ENCODE measurements around the gene TPK1.

TPK1 gene

GRCh38 chr7:144474800-144475615 is 360.8 kb downstream of the TPK1 start:
- DNase-seq (no peak), ATAC-seq (no peak)
- H3K9me3 Mint-ChIP-seq: no peaks in the 10 kb centered on the region
- no peaks in the 10 kb centered on the region for H3K27me3 Mint-ChIP-seq
- H3K27ac Mint-ChIP-seq: no peak overlapping the region
- H3K4me1 Mint-ChIP-seq: no peaks in the 10 kb centered on the region
- H3K4me3 Mint-ChIP-seq: no peak overlapping the region
- H3K36me3 Mint-ChIP-seq (ENCODE audit: low read depth): no peaks in the 10 kb centered on the region

- peaks cover 2% of the 10 kb centered on the region for H3K36me3 Mint-ChIP-seq (ENCODE audit: low read depth)
- ATAC-seq (no peak), DNase-seq (no peak)
- H3K4me1 Mint-ChIP-seq: no peaks in the 10 kb centered on the region
- H3K9me3 Mint-ChIP-seq: no peaks in the 10 kb centered on the region
- no peak overlapping the region for H3K27ac Mint-ChIP-seq
- no peak overlapping the region for H3K4me3 Mint-ChIP-seq
- no peaks in the 10 kb centered on the region for H3K27me3 Mint-ChIP-seq
Measured at GRCh38 chr7:144474363-144474762, 361.5 kb downstream of the TPK1 start.

- no peak overlapping the region for H3K4me3 Mint-ChIP-seq
- DNase-seq: no peak
- no peaks in the 10 kb centered on the region for H3K27me3 Mint-ChIP-seq
- no peak overlapping the region for H3K27ac Mint-ChIP-seq
- H3K36me3 Mint-ChIP-seq (ENCODE audit: low read depth): peaks cover 5% of the 10 kb centered on the region
- peaks cover under 1% of the 10 kb centered on the region for H3K9me3 Mint-ChIP-seq
- ATAC-seq: no peak
- no peaks in the 10 kb centered on the region for H3K4me1 Mint-ChIP-seq
Measured at GRCh38 chr7:144473908-144474307, 361.9 kb downstream of the TPK1 start.

GRCh38 chr7:144470078-144470477 is 365.8 kb downstream of the TPK1 start:
- H3K36me3 Mint-ChIP-seq (ENCODE audit: low read depth): peaks cover 17% of the 10 kb centered on the region
- no peak overlapping the region for H3K4me3 Mint-ChIP-seq
- no peak overlapping the region for H3K27ac Mint-ChIP-seq
- DNase-seq (no peak), ATAC-seq (no peak)
- H3K9me3 Mint-ChIP-seq: peaks cover 16% of the 10 kb centered on the region
- H3K27me3 Mint-ChIP-seq: no peaks in the 10 kb centered on the region
- H3K4me1 Mint-ChIP-seq: no peaks in the 10 kb centered on the region

- Mint-ChIP-seq H3K27ac (no peak overlapping the region), H3K36me3 (ENCODE audit: low read depth) (peaks cover 24% of the 10 kb centered on the region), H3K4me3 (no peak overlapping the region), H3K27me3 (no peaks in the 10 kb centered on the region), H3K9me3 (peaks cover 21% of the 10 kb centered on the region), H3K4me1 (no peaks in the 10 kb centered on the region)
- ATAC-seq: no peak
- no peak for DNase-seq
Measured at GRCh38 chr7:144468990-144469732, 366.7 kb downstream of the TPK1 start.

- Mint-ChIP-seq H3K27ac (no peak overlapping the region), H3K9me3 (peaks cover 41% of the 10 kb centered on the region), H3K36me3 (ENCODE audit: low read depth) (peaks cover 45% of the 10 kb centered on the region), H3K27me3 (no peaks in the 10 kb centered on the region), H3K4me3 (no peak overlapping the region), H3K4me1 (no peaks in the 10 kb centered on the region)
- ATAC-seq: no peak
- no peak for DNase-seq
Measured at GRCh38 chr7:144459635-144460034, 376.2 kb downstream of the TPK1 start.

- H3K4me1 Mint-ChIP-seq: no peaks in the 10 kb centered on the region
- H3K9me3 Mint-ChIP-seq: peaks cover 23% of the 10 kb centered on the region
- H3K27me3 Mint-ChIP-seq: no peaks in the 10 kb centered on the region
- DNase-seq (no peak), ATAC-seq (no peak)
- H3K36me3 Mint-ChIP-seq (ENCODE audit: low read depth): peaks cover 37% of the 10 kb centered on the region
- no peak overlapping the region for H3K27ac Mint-ChIP-seq
- no peak overlapping the region for H3K4me3 Mint-ChIP-seq
Measured at GRCh38 chr7:144455040-144455404, 380.8 kb downstream of the TPK1 start.

GRCh38 chr7:144454256-144455039 is 381.4 kb downstream of the TPK1 start:
- Mint-ChIP-seq H3K36me3 (ENCODE audit: low read depth) (peaks cover 32% of the 10 kb centered on the region), H3K27me3 (no peaks in the 10 kb centered on the region), H3K27ac (no peak overlapping the region), H3K4me1 (no peaks in the 10 kb centered on the region), H3K4me3 (no peak overlapping the region), H3K9me3 (peaks cover 18% of the 10 kb centered on the region)
- ATAC-seq (no peak), DNase-seq (no peak)

- Mint-ChIP-seq H3K4me1 (no peaks in the 10 kb centered on the region), H3K27me3 (no peaks in the 10 kb centered on the region), H3K27ac (no peak overlapping the region), H3K36me3 (ENCODE audit: low read depth) (peaks cover 23% of the 10 kb centered on the region), H3K9me3 (peaks cover 16% of the 10 kb centered on the region), H3K4me3 (no peak overlapping the region)
- DNase-seq (no peak), ATAC-seq (no peak)
Measured at GRCh38 chr7:144452064-144452463, 383.8 kb downstream of the TPK1 start.

GRCh38 chr7:144445590-144445989 is 390.3 kb downstream of the TPK1 start:
- ATAC-seq (no peak), DNase-seq (no peak)
- no peaks in the 10 kb centered on the region for H3K9me3 Mint-ChIP-seq
- H3K27me3 Mint-ChIP-seq: no peaks in the 10 kb centered on the region
- no peak overlapping the region for H3K27ac Mint-ChIP-seq
- no peaks in the 10 kb centered on the region for H3K4me1 Mint-ChIP-seq
- H3K4me3 Mint-ChIP-seq: no peak overlapping the region
- H3K36me3 Mint-ChIP-seq (ENCODE audit: low read depth): no peaks in the 10 kb centered on the region

GRCh38 chr7:144439717-144440205 is 396.1 kb downstream of the TPK1 start:
- no peaks in the 10 kb centered on the region for H3K36me3 Mint-ChIP-seq (ENCODE audit: low read depth)
- H3K27me3 Mint-ChIP-seq: no peaks in the 10 kb centered on the region
- H3K4me3 Mint-ChIP-seq: no peak overlapping the region

GRCh38 chr7:144438759-144439158 is 397.1 kb downstream of the TPK1 start:
- Mint-ChIP-seq H3K27ac (no peak overlapping the region), H3K36me3 (ENCODE audit: low read depth) (no peaks in the 10 kb centered on the region), H3K27me3 (no peaks in the 10 kb centered on the region), H3K4me1 (no peaks in the 10 kb centered on the region), H3K4me3 (no peak overlapping the region), H3K9me3 (no peaks in the 10 kb centered on the region)
- no peak for ATAC-seq
- DNase-seq: no peak

More at GRCh38 chr7:144439717-144440205, 396.1 kb downstream of the TPK1 start:
- no peak for DNase-seq
- no peak for ATAC-seq
- no peaks in the 10 kb centered on the region for H3K4me1 Mint-ChIP-seq
- H3K27ac Mint-ChIP-seq: no peak overlapping the region
- H3K9me3 Mint-ChIP-seq: no peaks in the 10 kb centered on the region

- H3K36me3 Mint-ChIP-seq (ENCODE audit: low read depth): no peaks in the 10 kb centered on the region
- DNase-seq (peak; percentile 59), ATAC-seq (peak; percentile 49)
- H3K27ac Mint-ChIP-seq: no peak overlapping the region
- H3K9me3 Mint-ChIP-seq: no peaks in the 10 kb centered on the region
- H3K27me3 Mint-ChIP-seq: peaks cover 1% of the 10 kb centered on the region
- H3K4me3 Mint-ChIP-seq: no peak overlapping the region
- H3K4me1 Mint-ChIP-seq: no peaks in the 10 kb centered on the region
Measured at GRCh38 chr7:144437370-144438191, 398.3 kb downstream of the TPK1 start.

- DNase-seq: no peak
- Mint-ChIP-seq H3K9me3 (no peaks in the 10 kb centered on the region), H3K36me3 (ENCODE audit: low read depth) (no peaks in the 10 kb centered on the region), H3K27me3 (peaks cover 1% of the 10 kb centered on the region), H3K27ac (no peak overlapping the region), H3K4me1 (no peaks in the 10 kb centered on the region), H3K4me3 (no peak overlapping the region)
- no peak for ATAC-seq
Measured at GRCh38 chr7:144436500-144436899, 399.4 kb downstream of the TPK1 start.
